ENCODE measurements around the gene PHLDB3. TPM values are rescaled to one million over a fixed set of nuclear protein-coding genes. Genes with fewer than 3 reads are reported as not detected.
"Not testable (repeated sequence)": the region's sequence is repeated elsewhere in the genome, so short reads cannot be mapped to it uniquely, and the experiment has no call there.

Gene PHLDB3
- polyA plus RNA-seq, 10 donors, result 1.9 to 5.3 (median 4.1) TPM

DNA sequence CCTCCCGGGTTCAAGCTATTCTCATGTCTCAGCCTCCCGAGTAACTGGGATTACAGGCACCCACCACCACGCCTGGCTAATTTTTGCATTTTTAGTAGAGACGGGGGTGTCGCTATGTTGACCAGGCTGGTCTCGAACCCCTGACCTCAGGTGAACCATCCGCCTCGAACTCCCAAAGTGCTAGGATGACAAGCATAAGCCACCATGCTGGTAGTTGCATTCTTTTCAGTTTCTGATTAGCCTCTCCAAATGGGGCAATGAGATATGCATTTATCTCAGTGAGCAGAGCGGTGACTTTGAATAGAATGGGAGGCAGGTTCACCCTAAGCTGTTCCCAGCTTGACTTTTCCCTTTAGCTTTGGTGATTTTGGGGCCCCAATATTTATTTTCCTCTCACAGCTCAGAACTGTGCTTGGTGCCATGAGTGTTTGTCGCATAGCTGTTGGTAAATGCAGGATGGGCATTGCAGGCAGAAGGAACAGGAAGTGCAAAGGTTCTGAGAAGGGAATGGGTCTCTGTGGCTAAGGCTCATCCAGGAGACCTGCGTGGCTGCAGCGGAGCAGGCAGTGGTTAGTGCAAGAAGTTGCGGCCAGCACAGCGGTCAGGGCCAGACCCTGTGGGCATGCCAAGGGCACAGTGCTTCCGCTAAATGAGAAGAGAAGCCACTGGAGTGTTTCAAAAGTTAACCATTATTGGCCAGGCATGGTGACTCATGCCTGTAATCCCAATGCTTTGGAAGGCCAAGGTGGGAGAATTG is 59.8 kb downstream of the PHLDB3 start:
- no peak for DNase-seq

DNA sequence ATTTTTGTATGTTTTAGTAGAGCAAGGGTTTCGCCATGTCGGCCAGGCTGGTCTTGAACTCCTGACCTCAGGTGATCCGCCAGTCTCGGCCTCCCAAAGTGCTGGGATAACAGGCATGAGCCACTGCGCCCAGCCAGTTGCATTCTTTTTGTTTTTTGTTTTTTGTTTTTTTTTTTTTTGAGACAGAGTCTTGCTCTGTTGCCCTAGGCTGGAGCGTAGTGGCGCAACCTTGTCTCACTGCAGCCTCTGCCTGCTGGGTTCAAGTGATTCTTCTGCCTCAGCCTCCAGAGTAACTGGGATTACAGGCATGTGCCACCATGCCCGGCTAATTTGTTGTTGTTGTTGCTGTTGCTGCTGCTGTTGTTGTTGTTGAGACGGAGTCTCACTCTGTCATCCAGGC is 60.5 kb downstream of the PHLDB3 start:
- DNase-seq, result not testable (repeated sequence)

DNA sequence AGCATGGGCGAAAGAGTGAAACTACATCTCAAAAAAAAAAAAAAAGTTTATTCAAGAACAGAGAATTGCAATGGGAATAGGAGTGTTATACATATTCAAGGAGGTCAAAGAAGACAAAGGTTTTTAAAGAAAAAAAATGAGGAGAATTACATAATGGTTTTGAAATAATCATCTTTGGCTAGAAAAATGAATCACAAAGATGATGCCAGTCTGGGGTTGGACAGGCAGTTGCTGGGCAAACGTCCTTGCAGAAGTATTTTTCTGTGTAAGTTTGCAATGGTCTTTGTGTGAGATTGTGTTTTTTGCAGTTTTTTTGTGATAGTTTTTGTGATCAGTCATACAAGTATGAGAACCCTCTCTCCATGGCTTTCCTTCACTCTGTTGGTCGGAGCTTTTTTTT is 62.8 kb downstream of the PHLDB3 start:
- no peak for DNase-seq

DNA sequence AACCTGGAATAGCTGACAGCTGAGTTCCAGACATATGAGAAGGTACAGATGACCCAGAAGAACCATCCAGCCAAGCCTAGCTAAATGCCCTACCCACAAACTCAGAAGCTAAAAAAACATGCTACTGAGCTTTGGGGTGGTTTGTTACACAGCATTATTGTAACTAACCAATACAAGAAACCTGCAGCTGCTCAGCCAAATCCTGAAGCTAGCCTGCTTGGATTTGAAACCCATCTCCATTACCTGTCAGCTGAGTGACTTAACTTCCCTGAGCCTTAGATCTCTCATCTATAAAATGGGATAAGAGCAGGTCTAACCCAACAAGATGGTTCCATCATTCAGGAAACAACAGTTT is 64.9 kb downstream of the PHLDB3 start:
- DNase-seq, result no peak

DNA sequence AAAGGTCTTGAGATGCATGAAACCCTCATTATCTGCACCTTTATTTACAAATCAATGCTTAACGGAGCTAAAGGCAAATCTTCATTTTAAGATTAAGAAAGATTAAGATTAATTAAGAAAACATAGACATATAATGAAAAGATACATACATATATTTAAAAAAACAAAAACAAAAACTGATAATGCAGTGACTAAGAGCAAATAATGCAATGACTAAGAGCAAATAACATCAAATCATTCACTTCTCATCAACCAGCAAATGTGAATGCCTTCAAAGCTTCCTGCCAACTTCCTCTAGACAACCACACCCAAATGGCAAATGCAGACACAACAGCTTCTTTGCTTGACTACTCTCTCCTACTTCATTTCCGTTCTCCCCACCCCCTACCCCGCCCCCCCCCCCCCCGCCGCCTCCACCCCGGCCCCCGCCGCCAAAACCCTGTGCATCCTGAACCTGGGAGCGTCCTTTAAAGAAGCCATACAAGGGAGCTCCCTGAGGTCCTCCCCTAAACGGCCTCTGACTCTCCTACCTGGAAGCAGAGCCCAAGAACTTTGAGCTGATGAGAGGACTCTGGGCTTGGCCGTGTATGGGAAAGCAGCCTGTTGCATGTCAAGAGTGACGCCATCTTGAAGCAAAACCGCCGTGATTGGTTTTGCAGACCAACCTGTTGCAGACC is 65.4 kb downstream of the PHLDB3 start:
- DNase-seq, result peak in 1 of 3 donors; percentile 37

DNA sequence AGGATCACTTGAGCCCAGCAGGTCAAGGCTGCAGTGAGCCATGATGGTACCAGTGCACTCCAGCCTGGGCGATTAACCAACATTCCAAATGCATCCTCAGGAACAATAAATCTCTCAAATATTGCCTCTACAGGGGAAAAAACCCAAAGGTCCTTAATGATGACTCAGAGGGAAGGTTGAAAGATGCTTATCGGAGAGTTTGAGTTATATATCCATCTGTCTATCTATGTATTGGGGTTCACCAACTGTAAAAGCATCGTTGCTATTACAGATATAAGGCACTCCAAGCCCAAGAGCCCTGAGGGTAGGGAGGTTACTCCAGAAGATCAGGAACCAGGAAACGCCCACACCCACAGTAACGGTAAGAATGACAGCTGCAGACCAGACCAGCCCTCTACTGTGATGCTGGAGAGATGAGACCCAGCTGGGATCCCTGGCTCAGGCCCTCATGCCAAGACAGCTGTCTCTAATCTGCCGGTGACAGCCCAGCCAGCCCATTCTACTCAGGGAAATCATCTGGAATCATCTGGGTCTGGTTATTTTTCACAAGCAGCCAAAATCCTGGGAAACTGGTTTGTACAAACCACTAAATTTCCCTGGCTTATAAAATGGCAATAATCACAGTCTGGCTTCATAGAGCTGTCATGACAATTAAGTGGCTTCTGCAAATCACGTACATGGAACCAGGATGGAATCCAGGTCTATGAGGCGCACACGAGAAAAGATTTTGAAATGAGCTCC is 66.1 kb downstream of the PHLDB3 start:
- DNase-seq, result peak; percentile 66 to 83 (median 71)

DNA sequence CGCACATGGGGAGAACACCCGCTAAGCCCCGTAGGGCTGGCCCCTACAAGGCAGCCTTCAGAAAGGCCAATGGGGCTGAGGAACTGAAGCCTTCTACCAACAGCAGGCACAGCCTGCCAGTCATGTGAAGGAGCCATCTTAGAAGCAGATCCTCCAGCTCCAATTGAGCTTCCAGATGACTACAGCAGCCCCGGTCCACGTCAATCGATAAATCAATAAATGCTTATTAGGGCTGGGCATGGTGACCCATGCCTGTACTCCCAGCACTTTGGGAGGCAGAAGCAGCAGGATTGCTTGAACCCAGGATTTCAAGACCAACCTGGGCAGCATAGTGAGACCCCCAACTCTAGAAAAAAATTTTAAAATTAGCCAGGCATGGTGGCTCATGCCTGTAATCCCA is 66.8 kb downstream of the PHLDB3 start:
- no peak for DNase-seq

DNA sequence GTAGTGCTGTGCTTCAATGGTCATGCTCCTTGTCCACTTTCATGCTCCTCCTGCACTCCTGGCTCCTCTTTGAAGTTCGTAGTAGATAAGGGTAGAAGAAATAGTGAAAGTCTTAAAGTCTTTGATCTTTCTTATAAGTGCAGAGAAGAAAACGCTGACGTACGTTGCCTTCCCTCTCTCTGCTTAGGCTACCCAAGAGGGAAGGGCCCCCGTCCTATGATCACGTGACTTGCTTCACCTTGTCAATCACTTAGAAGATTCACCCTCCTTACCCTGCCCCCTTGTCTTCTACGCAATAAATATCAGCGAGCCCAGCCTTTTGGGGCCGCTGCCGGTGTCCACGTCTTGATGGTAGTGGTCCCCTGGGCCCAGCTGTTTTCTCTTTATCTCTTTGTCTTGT is 67.3 kb downstream of the PHLDB3 start:
- DNase-seq, result not testable (repeated sequence)

DNA sequence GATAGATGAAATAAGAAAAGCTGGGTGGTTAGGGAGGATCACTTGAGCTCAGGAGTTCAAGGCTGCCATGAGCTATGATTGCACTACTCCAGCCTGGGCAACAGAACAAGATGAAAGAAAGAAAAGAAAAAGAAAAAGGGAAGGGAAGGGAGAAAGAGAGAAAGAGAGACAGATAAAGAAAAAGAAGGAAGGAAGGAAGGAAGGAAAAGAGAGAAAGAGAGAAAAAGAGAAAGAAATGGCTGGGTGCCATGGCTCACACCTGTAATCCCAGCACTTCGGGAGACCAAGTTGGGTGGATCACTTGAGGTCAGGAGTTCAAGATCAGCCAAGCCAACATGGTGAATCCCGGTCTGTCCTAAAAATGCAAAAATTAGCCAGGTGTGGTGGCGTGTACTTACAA is 68.8 kb downstream of the PHLDB3 start:
- DNase-seq, result no peak

DNA sequence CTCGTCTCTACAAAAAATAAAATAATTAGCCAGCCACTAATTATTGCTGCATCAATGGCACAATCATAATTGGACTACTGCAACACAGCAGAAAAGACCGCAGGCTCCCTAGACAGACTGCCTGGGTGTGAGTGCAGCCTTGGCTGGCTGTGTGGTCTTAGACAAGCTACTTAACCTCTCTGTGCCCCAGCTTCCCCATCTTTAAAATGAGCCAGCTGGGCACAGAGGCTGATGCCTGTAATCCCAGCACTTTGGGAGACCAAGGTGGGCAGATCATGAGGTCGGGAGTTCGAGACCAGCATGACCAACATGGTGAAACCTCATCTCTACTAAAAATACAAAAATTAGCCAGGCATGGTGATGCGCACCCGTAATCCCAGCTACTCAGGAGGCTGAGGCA is 70.9 kb downstream of the PHLDB3 start:
- DNase-seq, result no peak

DNA sequence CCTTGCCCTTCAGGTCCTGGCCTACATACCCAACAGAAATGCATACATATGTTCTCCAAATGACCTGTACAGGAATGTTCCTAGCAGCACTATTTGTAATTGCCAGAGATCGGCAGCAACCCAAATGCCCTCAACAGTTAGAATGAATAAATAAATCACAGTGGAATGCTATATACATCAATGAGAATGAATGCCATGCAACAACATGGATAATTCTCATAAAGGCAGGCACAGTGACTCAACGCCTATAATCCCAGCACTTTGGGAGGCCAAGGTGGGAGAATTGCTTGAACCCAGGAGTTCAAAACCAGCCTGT is 71.2 kb downstream of the PHLDB3 start:
- DNase-seq, result no peak

DNA sequence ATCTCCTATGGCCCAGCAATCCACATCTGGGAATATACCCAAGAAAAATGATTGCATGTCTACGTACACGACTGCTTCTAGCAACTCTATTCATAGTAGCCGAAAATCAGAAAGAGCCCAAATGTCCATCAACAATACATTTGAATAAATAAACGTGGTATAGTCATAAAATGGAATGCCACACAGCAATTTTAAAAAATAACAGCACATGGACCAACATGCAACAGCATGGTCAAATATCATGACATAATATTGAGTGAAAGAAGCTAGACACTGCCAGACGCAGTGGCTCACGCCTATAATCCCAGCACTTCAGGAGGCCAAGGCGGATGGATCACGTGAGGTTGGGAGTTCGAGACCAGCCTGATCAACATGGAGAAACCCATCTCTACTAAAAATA is 73.6 kb downstream of the PHLDB3 start:
- DNase-seq, result no peak

DNA sequence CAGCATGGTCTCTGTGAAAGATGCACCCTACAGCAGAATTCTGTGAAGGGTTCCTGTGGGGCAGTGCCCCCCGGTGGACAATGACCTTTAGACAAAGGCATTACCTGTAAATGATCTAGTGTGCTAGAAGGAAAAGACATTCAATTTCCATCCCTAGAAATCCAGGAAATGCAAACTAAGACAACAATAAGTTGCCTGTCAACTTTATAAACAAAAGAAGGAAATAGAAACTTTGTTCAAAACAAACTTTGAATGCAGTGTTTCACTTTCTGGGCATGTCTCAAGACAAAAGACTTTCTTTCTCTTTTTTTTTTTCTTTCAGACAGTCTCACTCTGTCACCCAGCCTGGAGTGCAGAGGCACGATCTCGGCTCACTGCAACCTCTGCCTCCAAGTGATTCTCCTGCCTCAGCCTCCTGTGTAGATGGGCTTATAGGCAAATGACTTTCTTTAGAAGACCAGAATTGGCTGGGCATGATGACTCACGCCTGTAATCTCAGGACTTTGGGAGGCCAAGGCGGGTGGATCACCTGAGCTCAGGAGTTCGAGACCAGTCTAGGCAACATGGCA is 74.3 kb downstream of the PHLDB3 start:
- peak in 1 of 3 donors; percentile 22 for DNase-seq

DNA sequence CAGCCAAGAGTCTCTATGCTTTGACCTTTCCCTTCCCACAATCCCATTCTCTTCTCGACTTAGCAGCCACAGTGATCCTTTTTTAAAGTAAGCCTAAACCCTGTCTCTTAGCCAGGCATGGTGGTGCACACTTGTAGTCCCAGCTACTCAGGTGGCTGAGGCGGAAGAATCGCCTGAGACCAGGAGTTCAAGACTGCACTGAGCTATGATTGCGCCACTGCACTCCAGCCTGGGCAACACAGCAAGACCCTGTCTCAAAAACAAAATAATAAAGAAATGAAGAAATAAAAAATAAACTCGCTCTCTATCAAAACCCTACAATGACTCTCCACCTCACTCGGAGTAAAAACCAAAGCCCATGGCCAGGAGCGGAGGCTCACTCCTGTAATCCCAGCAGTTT is 75.2 kb downstream of the PHLDB3 start:
- DNase-seq, result no peak

DNA sequence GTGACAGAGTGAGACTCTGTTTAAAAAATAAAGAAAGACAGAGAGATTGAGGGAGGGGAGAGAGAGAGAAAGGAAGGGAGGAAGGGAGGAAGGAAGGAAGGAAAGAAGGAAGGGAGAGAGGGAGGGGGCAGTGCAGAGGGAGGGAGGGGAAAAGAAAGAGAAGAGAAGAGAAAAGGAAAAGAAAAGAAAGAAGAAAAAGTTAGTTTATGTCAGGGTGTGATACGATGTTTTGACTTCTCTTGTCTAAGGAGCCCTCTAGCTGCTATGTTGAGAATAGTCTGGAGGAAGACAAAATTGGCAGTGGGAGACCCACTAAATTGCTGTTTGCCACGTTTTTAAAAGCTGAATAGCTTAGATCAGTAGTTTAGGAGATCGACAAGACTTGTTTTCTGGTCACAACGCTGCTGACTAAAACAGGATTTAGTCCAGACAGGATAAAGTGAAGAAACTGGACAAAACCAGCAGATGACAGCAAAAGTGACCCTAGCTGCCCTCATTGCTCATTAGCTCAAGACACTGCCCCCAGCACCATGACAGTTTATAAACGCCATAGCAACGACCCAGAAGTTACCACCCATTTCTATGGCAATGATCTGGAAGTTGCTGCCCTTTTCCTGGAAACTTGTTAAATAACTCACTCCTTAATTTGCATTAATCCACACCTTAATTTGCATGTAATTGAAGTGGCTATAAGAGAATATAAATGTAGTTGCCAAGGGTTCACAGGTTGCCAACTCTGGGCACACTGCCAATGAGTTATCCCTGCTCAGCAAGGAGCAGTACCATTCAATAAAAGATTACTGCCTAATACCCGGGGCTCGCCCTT is 78.8 kb downstream of the PHLDB3 start:
- peak in 1 of 3 donors; percentile 20 for DNase-seq

Other genes starting within 250 kb of the PHLDB3 start
- 1 to 10 TPM in 1 of 10 donors, under 1 TPM in 8, not detected in 1; 0.24 to 2.1 (median 0.39) TPM for gene PSG9, start 235.2 kb downstream of the PHLDB3 start, polyA plus RNA-seq (ENCODE audit: insufficient read length in 10 of 10)
- under 1 TPM in 6 of 10 donors, not detected in 4; 0.12 to 0.28 (median 0.18) TPM for gene CD177, start 151.1 kb downstream of the PHLDB3 start, polyA plus RNA-seq (ENCODE audit: insufficient read length in 10 of 10)
- under 1 TPM in 1 of 10 donors, not detected in 9; 0.19 TPM for gene TEX101, start 89.9 kb downstream of the PHLDB3 start, polyA plus RNA-seq (ENCODE audit: insufficient read length in 10 of 10)
- gene LYPD3, start 39.1 kb downstream of the PHLDB3 start, polyA plus RNA-seq (ENCODE audit: insufficient read length in 10 of 10), result 10 to 100 TPM in 2 of 10 donors, under 1 TPM in 8; 0.15 to 17.0 (median 0.58) TPM
- 10 to 100 TPM; 10.5 to 16.5 (median 14.7) TPM for gene ETHE1, start 22.5 kb upstream of the PHLDB3 start, polyA plus RNA-seq (ENCODE audit: insufficient read length in 10 of 10)
- 1 to 10 TPM; 1.6 to 3.3 (median 2.6) TPM for gene ZNF575, start 28.4 kb upstream of the PHLDB3 start, polyA plus RNA-seq (ENCODE audit: insufficient read length in 10 of 10)
- 10 to 100 TPM; 24.5 to 40.6 (median 29.6) TPM for gene XRCC1, start 70.8 kb upstream of the PHLDB3 start, polyA plus RNA-seq (ENCODE audit: insufficient read length in 10 of 10)
- gene PINLYP, start 71.1 kb upstream of the PHLDB3 start, polyA plus RNA-seq (ENCODE audit: insufficient read length in 10 of 10), result 1 to 10 TPM; 4.2 to 9.4 (median 5.4) TPM
- gene IRGQ, start 91.4 kb upstream of the PHLDB3 start, polyA plus RNA-seq (ENCODE audit: insufficient read length in 10 of 10), result 10 to 100 TPM in 7 of 10 donors, 1 to 10 TPM in 3; 9.0 to 18.6 (median 11.2) TPM
- 10 to 100 TPM in 2 of 10 donors, 1 to 10 TPM in 8; 7.2 to 11.8 (median 9.3) TPM for gene ZNF576, start 91.8 kb upstream of the PHLDB3 start, polyA plus RNA-seq (ENCODE audit: insufficient read length in 10 of 10)
- gene SRRM5, start 107.3 kb upstream of the PHLDB3 start, polyA plus RNA-seq (ENCODE audit: insufficient read length in 10 of 10), result under 1 TPM; 0.13 to 0.75 (median 0.36) TPM
- gene ZNF428, start 114.9 kb upstream of the PHLDB3 start, polyA plus RNA-seq (ENCODE audit: insufficient read length in 10 of 10), result 10 to 100 TPM; 38.1 to 76.5 (median 44.3) TPM
- gene CADM4, start 135.1 kb upstream of the PHLDB3 start, polyA plus RNA-seq (ENCODE audit: insufficient read length in 10 of 10), result 10 to 100 TPM in 3 of 10 donors, 1 to 10 TPM in 7; 5.6 to 19.4 (median 8.7) TPM
- gene PLAUR, start 165.4 kb upstream of the PHLDB3 start, polyA plus RNA-seq (ENCODE audit: insufficient read length in 10 of 10), result 10 to 100 TPM in 1 of 10 donors, 1 to 10 TPM in 9; 4.8 to 10.1 (median 7.0) TPM
- not detected for gene IRGC, start 211.3 kb upstream of the PHLDB3 start, polyA plus RNA-seq (ENCODE audit: insufficient read length in 10 of 10)

Data from muscle of back (tissue), 11 donors.